Glutamatergic neuron (in vitro differentiated cells): ENCODE data around the gene GARS1. TPM values are rescaled to one million over a fixed set of nuclear protein-coding genes. Genes with fewer than 3 reads are reported as not detected.
"Not testable (repeated sequence)": the region's sequence is repeated elsewhere in the genome, so short reads cannot be mapped to it uniquely, and the experiment has no call there.

ENCODE experiments used
- DNase-seq: peaks from one replicate; pipeline ENCODE4 v3.0.0; 2022
- H3K27ac Mint-ChIP-seq: one replicate; pipeline ENCODE4 v1.8.0; 2020; ENCODE audit warnings: mild to moderate bottlenecking, mixed read lengths, inconsistent platforms; ENCODE audit not compliant: unreplicated experiment
- H3K27me3 Mint-ChIP-seq: one replicate; pipeline ENCODE4 v1.8.0; 2020; ENCODE audit warnings: mild to moderate bottlenecking, moderate library complexity, mixed read lengths, inconsistent platforms; ENCODE audit not compliant: unreplicated experiment
- H3K36me3 Mint-ChIP-seq: one replicate; pipeline ENCODE4 v1.8.0; 2020; ENCODE audit warnings: mild to moderate bottlenecking, mixed read lengths, inconsistent platforms; ENCODE audit not compliant: unreplicated experiment
- H3K4me1 Mint-ChIP-seq: one replicate; pipeline ENCODE4 v1.8.0; 2020; ENCODE audit warnings: mild to moderate bottlenecking, low read depth, mixed read lengths, inconsistent platforms; ENCODE audit not compliant: unreplicated experiment
- H3K4me3 Mint-ChIP-seq: one replicate; pipeline ENCODE4 v1.8.0; 2020; ENCODE audit warnings: mild to moderate bottlenecking, mixed read lengths, inconsistent platforms; ENCODE audit not compliant: unreplicated experiment
- H3K9me3 Mint-ChIP-seq: one replicate; pipeline ENCODE4 v1.8.0; 2020; ENCODE audit warnings: mild to moderate bottlenecking, moderate library complexity, mixed read lengths, inconsistent platforms; ENCODE audit not compliant: unreplicated experiment
- CTCF ChIP-seq: fragments of 200-600 bp; sonication (generic); IDR thresholded peaks from one replicate; pipeline ENCODE4 v1.5.0; 2021; ENCODE audit not compliant: partially characterized antibody, unreplicated experiment
- total RNA-seq: library from RNA; stranded (reverse); fragmentation: NEBNext Ultra II Directional; extraction: Animal tissue kit (Norgen Biotek cat#: 25700); gene quantifications from one replicate; pipeline ENCODE4 v1.2.1, GENCODE V29; 2021; ENCODE audit not compliant: unreplicated experiment

The GARS1 gene
- total RNA-seq, 1 donor from 2014 or later: 511 TPM

- no peaks in the 10 kb centered on the region for H3K36me3 Mint-ChIP-seq
- no peak overlapping the region for H3K4me3 Mint-ChIP-seq
- no peaks in the 10 kb centered on the region for H3K27me3 Mint-ChIP-seq
- no peak for DNase-seq
- peaks cover 1% of the 10 kb centered on the region for H3K9me3 Mint-ChIP-seq
- peaks cover 7% of the 10 kb centered on the region for H3K4me1 Mint-ChIP-seq
- no peak overlapping the region for H3K27ac Mint-ChIP-seq
- no peak for TF ChIP-seq CTCF
Observed at GRCh38 chr7:30562909-30563308, 31.8 kb upstream of the GARS1 start.

- Mint-ChIP-seq H3K27ac (no peak overlapping the region), H3K4me1 (peaks cover 7% of the 10 kb centered on the region), H3K36me3 (no peaks in the 10 kb centered on the region), H3K27me3 (no peaks in the 10 kb centered on the region), H3K4me3 (no peak overlapping the region), H3K9me3 (peaks cover 1% of the 10 kb centered on the region)
- TF ChIP-seq CTCF: no peak
- no peak for DNase-seq
Observed at GRCh38 chr7:30563326-30563942, 31.2 kb upstream of the GARS1 start.

GRCh38 chr7:30564243-30564892, 30.3 kb upstream of the GARS1 start:
- Mint-ChIP-seq H3K4me3 (no peak overlapping the region), H3K27me3 (no peaks in the 10 kb centered on the region), H3K27ac (no peak overlapping the region), H3K36me3 (no peaks in the 10 kb centered on the region), H3K9me3 (peaks cover 1% of the 10 kb centered on the region), H3K4me1 (peaks cover 7% of the 10 kb centered on the region)
- TF ChIP-seq CTCF: peak; percentile 89
- DNase-seq: peak; percentile 87

- no peak for TF ChIP-seq CTCF
- Mint-ChIP-seq H3K36me3 (peaks cover 8% of the 10 kb centered on the region), H3K4me3 (no peak overlapping the region), H3K9me3 (peaks cover 6% of the 10 kb centered on the region), H3K4me1 (peaks cover 5% of the 10 kb centered on the region), H3K27ac (no peak overlapping the region), H3K27me3 (peaks cover 1% of the 10 kb centered on the region)
- no peak for DNase-seq
Observed at GRCh38 chr7:30566596-30566995, 28.1 kb upstream of the GARS1 start.

GRCh38 chr7:30567081-30567480, 27.6 kb upstream of the GARS1 start:
- H3K36me3 Mint-ChIP-seq: peaks cover 10% of the 10 kb centered on the region
- H3K9me3 Mint-ChIP-seq: peaks cover 6% of the 10 kb centered on the region
- no peak for TF ChIP-seq CTCF
- H3K27me3 Mint-ChIP-seq: peaks cover 1% of the 10 kb centered on the region
- peaks cover 3% of the 10 kb centered on the region for H3K4me1 Mint-ChIP-seq
- no peak overlapping the region for H3K27ac Mint-ChIP-seq
- H3K4me3 Mint-ChIP-seq: no peak overlapping the region
- no peak for DNase-seq

- H3K27ac Mint-ChIP-seq, DNase-seq, H3K4me1 Mint-ChIP-seq, H3K9me3 Mint-ChIP-seq, H3K27me3 Mint-ChIP-seq, H3K4me3 Mint-ChIP-seq: not testable (repeated sequence)
- peaks cover 27% of the 10 kb centered on the region for H3K36me3 Mint-ChIP-seq
Observed at GRCh38 chr7:30570238-30570637, 24.4 kb upstream of the GARS1 start.
